Skeletal muscle satellite cell (primary cell): ENCODE measurements around the gene CCDC152.
"Not testable (repeated sequence)": the region's sequence is repeated elsewhere in the genome, so short reads cannot be mapped to it uniquely, and the experiment has no call there.

Experiments
- H3K27me3 ChIP-seq: 2 replicates; pipeline ENCODE4 v1.7.0; 2013; ENCODE audit warnings: low read length; ENCODE audit not compliant: control insufficient read depth, insufficient read depth
- H3K36me3 ChIP-seq: 2 replicates; pipeline ENCODE4 v1.7.0; 2013; ENCODE audit warnings: mild to moderate bottlenecking, control low read depth, low read length; ENCODE audit not compliant: insufficient read depth
- H3K4me1 ChIP-seq: 2 replicates; pipeline ENCODE4 v1.7.0; 2013; ENCODE audit warnings: low read length; ENCODE audit not compliant: control insufficient read depth, insufficient read depth
- H3K4me2 ChIP-seq: 2 replicates; pipeline ENCODE4 v1.7.0; 2013; ENCODE audit warnings: mild to moderate bottlenecking, low read length
- H3K4me3 ChIP-seq: 2 replicates; pipeline ENCODE4 v1.7.0; 2013; ENCODE audit warnings: low read length
- H3K9ac ChIP-seq: 2 replicates; pipeline ENCODE4 v1.7.0; 2013; ENCODE audit warnings: mild to moderate bottlenecking, low read depth, low read length, moderate library complexity
- H3K9me3 ChIP-seq: replicated peaks from 2 replicates; pipeline ENCODE4 v1.7.0; 2013; ENCODE audit warnings: mild to moderate bottlenecking, control low read depth, low read length

CCDC152 gene

DNA sequence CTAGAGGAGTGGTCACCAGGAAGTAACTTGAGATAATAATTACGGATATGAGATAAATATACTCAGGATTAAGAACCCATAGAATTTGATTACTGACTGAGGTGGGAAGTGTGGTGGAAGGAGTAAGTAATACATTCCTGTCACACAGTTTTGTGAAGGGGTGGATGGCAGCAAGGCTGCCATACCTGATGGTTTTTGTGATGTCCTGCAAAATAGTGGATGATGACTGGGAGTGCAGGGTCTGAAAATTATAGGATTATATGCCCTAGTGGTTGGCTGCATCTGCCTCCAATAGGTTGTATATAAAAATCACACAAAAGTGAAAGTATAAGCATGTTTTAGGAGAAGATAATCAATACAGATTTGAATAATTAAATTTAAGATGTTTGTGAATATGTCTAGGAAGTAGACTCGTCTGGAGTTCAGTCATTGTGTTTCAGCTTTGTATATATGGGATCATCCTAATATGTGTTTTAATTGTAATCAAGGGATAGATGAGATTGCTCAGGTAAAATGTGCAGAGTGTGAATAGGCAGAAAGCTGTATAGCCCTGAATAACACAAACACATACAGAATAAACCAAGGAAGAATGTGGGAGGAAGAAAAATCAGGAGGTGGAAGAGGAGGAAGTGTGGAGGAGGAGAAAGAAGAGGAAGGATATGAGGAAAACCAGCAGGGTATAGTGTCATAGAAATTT is 49.5 kb downstream of the CCDC152 start:
- Histone ChIP-seq H3K27me3 (no peaks in the 10 kb centered on the region), H3K36me3 (no peaks in the 10 kb centered on the region), H3K4me3 (no peak overlapping the region), H3K4me2 (no peak overlapping the region), H3K4me1 (no peaks in the 10 kb centered on the region), H3K9me3 (no peaks in the 10 kb centered on the region), H3K9ac (no peak overlapping the region)

DNA sequence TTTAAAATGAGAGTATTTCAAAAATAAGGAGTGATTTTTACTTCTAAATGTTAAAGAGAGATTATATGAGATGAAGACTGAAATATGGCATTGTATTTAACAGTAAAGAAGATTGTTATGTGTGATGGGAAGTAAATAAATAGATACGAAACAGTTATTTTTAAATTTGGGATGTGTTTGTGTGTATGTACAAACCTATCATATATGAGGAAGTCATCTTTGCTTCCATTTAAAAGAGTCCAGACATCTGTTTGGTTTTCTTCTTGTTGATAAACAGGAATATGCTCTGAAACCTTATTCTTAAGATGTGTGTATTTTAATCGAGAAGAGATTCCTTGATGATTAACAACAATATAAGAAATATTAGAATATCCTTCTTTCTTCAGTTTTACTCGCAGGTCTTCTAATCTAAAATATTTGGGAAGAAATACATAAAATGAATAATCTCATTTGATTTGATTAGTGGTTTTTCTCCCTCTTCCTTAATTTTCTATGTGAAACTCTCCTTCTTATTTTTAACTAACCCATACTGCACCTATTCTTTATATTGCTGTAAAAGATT is 50.2 kb downstream of the CCDC152 start:
- Histone ChIP-seq H3K4me2 (no peak overlapping the region), H3K9me3 (no peaks in the 10 kb centered on the region), H3K9ac (no peak overlapping the region), H3K36me3 (no peaks in the 10 kb centered on the region), H3K27me3 (no peaks in the 10 kb centered on the region), H3K4me3 (no peak overlapping the region), H3K4me1 (no peaks in the 10 kb centered on the region)

DNA sequence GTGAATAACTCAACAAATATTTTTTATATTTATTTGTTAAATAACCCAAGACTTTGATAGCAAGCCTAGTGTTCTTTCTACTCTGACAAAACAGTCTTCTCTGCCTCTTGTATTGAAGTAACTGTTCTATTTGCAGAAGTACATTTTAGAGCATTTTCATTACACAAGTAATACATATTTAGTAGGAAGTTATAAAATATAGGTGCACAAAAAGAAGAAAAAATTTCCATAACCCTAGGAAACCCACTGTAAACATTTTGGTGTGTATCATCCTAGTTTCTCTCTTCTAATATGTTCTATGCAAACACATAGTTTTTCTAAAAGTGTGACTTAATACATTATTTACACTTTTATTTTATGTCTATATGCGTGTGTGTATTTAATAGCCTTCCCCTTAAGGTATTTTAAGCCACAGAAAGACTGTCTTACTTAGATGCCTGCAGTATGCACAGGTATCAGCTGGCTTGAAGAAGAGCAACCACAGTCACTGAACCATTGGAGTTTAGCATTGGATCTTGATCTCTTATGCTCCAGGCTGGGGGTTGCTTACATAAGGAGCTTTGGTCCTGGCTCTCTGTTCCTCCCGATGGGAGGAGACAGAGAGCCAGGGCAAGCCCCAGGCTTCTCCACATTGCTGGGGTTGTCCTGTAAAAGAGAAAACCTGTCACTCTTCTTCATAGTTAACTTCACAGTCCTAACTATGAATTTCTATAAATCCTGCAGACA is 51.3 kb downstream of the CCDC152 start:
- Histone ChIP-seq H3K27me3 (no peaks in the 10 kb centered on the region), H3K9me3 (no peaks in the 10 kb centered on the region), H3K4me3 (no peak overlapping the region)

DNA sequence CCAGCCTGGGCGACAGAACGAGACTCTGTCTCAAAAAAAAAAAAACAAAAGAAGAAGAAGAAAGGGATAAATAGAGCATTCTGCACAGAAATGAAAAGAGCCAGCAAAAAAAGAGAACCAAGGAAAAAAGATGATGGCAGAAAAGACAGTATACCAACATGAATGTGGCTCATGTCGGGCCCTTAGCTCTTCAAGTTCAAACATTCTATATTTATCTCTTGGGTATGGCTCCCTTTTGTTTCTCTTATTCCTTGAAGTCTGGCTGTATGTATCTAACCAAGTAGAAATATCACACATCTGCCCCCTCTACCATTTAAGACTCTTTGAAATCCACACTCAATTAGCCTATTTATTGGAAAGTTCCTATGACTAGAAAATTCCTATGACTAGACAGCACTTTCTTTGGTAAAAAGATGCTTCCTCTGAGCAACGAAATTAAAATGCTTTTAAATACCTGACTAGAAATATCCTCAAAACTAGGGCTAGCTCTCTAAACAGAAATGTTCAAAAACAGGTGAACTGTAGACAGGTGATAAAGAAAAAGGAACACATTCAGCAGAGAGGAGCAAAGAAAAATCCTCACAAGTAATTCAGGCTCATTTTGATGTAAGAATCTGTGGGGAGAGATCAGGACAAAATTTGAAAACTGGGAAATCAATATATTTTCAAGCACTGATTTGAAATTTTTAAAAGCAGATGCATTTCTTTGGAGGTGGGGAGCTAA is 52.4 kb downstream of the CCDC152 start:
- Histone ChIP-seq H3K9ac (no peak overlapping the region), H3K4me1 (peaks cover 3% of the 10 kb centered on the region), H3K27me3 (no peaks in the 10 kb centered on the region), H3K4me2 (no peak overlapping the region), H3K36me3 (no peaks in the 10 kb centered on the region), H3K9me3 (no peaks in the 10 kb centered on the region), H3K4me3 (no peak overlapping the region)

More for the DNA sequence above, 51.3 kb downstream of the CCDC152 start:
- no peak overlapping the region for H3K4me2 ChIP-seq
- H3K9ac ChIP-seq, result no peak overlapping the region
- H3K4me1 ChIP-seq, result no peaks in the 10 kb centered on the region
- H3K36me3 ChIP-seq, result no peaks in the 10 kb centered on the region

DNA sequence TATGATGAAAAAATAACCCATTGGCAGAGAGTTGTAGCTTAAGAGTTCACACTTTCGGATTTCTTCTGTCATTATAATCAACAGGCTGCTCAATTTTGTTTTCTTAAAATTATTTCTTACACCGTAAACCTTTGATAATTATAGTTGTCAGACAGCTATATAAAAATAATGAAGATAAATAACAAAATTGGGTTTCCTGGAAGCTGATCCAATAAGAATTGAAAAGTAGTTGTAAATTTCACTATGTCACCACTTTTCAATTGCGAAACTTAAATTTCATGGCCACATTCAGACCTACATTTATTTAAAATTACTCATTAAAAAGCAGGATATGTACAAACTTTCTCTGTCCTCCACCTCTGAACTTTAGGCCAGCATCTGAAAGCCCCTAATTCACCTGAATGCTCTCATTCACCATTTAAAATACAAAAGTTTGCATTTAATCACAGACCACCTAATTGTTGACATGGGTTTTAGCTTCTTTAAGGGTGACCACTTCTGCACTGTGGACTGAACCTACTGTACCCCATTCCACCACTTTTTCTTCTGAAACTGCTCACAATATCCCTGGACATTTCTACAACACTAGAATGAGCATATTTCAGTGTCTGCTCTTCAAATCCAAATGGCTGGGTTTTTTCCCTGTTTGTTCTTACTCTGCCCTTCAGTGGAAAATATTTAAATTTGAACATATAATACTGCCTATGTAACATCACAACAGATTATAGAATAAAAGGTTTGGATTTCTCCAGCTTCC is 54.4 kb downstream of the CCDC152 start:
- Histone ChIP-seq H3K36me3 (no peaks in the 10 kb centered on the region), H3K4me1 (peaks cover 3% of the 10 kb centered on the region), H3K4me3 (no peak overlapping the region), H3K27me3 (no peaks in the 10 kb centered on the region), H3K4me2 (no peak overlapping the region), H3K9me3 (no peaks in the 10 kb centered on the region), H3K9ac (no peak overlapping the region)

DNA sequence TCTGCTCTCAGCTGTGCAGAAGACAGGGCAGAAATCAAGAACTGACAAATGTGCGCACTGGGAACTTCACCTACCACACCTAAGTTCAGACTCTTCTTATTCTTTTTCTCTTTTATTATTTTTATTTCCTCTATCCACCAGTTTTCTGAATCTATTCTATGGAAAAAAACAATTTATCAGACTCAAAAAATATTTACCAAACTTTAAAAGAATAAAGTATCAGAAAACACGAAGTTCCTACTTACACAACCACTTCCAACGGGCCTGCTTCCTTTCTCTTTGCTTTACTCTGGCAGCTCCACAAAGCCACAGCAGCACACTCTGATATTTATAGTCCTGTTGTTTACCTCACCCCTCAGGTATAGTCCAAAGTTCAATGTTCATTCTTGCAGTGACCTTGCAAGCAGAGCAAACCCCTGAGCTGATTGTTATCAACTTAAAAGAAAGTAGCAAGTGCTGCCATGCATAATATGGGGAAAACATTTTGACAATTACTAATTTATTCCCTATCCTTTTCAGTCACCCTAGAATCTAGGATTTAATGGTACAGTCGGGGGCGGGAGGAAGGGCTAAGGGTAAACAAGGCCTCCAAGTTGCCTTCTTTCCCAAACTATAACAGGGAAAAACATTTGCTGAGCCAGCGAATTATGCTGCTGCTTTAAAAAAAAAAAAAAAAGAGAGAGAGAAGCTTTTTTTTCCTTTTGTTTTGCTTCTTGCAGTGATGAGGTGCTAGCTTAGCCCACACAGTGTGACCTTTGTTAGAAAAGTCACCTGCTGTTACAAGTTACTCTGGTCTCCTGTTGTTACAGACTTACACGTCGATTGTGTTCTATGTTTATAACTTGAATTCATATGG is 55.2 kb downstream of the CCDC152 start, which contains the start of gene SELENOP:
TSS of gene SELENOP (minus strand) at position 302 of the 856 bp plus-strand sequence. CDS start 3,539 bp downstream, outside the sequence.
- no peaks in the 10 kb centered on the region for H3K36me3 ChIP-seq
- no peaks in the 10 kb centered on the region for H3K9me3 ChIP-seq
- no peaks in the 10 kb centered on the region for H3K27me3 ChIP-seq
- no peak within 1 kb of the TSS for H3K4me2 ChIP-seq
- H3K9ac ChIP-seq, result no peak within 1 kb of the TSS
- no peak within 1 kb of the TSS for H3K4me3 ChIP-seq
- peaks cover 3% of the 10 kb centered on the region for H3K4me1 ChIP-seq

DNA sequence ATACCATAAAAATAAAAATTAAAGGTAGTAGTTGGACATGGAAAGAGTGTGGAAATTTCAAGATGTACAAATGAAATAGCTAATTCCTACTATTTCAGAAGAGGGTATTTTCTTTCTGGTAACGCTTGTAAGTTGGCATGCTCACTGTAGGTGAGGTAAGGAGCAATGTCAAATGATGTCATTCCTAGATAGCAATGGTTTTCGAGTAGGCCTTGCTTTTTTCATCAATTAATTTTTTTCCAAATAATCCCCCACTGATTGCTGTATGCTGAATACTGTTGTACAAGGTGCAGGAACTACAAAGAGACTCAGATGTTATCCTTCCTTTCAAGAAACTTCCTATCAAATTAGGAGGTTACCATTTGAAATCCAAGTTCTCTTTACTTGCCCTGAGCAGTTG is 56.0 kb downstream of the CCDC152 start:
- H3K36me3 ChIP-seq, result no peaks in the 10 kb centered on the region

DNA sequence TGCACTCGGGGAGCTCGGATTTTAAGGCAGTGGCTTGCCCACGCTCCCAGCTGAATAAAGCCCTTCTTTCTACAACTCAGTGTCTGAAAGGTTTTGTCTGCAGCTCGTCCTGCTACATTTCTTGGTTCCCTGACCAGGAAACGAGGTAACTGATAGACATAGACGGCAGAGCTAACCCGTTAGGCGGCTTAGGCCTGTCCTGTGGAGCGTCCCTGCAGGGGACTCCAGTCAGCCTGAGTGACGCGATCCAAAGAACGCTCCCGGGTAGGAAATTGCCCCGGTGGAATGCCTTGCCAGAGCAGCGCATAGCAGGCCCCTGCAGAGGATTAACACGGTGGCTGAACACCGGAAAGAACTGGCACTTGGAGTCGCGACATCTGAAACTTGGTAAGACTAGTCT is 56.9 kb downstream of the CCDC152 start:
- Histone ChIP-seq H3K9me3 (no peaks in the 10 kb centered on the region), H3K9ac (no peak overlapping the region), H3K4me2 (peak overlapping the region; percentile 25), H3K4me3 (no peak overlapping the region), H3K27me3 (no peaks in the 10 kb centered on the region), H3K36me3 (no peaks in the 10 kb centered on the region), H3K4me1 (peaks cover 3% of the 10 kb centered on the region)

More for the DNA sequence above, 56.0 kb downstream of the CCDC152 start:
- Histone ChIP-seq H3K27me3 (no peaks in the 10 kb centered on the region), H3K4me3 (no peak overlapping the region), H3K4me1 (peaks cover 3% of the 10 kb centered on the region), H3K9ac (no peak overlapping the region), H3K9me3 (no peaks in the 10 kb centered on the region), H3K4me2 (no peak overlapping the region)

DNA sequence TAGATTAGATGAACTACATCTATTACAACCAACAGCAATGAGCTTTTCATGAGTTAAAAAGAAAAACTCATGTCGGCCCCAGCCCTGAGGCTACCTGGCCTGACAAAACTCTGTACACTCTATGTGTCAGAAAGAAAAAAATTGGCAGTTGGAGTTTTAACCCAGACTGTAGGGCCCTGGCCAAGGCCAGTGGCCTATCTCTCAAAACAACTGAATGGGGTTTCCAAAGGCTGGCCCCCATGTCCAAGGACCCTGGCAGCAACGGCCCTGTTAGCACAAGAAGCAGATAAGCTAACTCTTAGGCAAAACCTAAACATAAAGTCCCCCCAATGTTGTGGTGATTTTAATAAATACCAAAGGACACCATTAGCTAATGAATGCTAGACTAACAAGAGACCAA is 59.9 kb downstream of the CCDC152 start:
- H3K27me3 ChIP-seq, H3K4me3 ChIP-seq, H3K4me2 ChIP-seq, H3K9ac ChIP-seq, H3K36me3 ChIP-seq, H3K9me3 ChIP-seq, H3K4me1 ChIP-seq: not testable (repeated sequence)

DNA sequence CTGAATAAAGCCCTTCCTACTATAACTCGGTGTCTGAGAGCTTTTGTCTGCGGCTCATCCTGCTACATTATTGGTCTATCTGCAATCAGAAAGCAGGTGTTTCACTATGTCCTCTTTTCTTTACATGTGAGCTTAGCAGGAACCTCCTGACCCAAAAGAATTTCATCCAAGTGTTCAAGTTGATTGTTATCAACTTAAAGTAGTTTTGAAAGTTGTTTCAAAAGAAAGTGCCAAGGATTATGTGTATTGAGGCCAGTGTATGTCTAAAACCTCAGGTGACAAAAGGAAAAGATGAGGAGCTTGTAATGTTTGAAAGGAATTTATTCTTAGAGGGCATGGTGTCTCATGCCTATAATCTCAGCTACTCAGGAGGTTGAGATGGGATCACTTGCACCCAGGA is 63.1 kb downstream of the CCDC152 start:
- no peak overlapping the region for H3K4me3 ChIP-seq
- no peaks in the 10 kb centered on the region for H3K9me3 ChIP-seq
- no peak overlapping the region for H3K4me2 ChIP-seq
- no peak overlapping the region for H3K9ac ChIP-seq
- H3K36me3 ChIP-seq, result no peaks in the 10 kb centered on the region
- no peaks in the 10 kb centered on the region for H3K4me1 ChIP-seq
- no peaks in the 10 kb centered on the region for H3K27me3 ChIP-seq
